Common myeloid progenitor, CD34-positive (primary cell): Measurements from ENCODE around the gene PHF11.
"Not testable (repeated sequence)": the region's sequence is repeated elsewhere in the genome, so short reads cannot be mapped to it uniquely, and the experiment has no call there.

Experiments
- CTCF ChIA-PET: fragments of 350-600 bp; sonication (Branson Sonifier 250); formaldehyde crosslinking; loops from one replicate; lab custom pipeline; 2021; ENCODE audit warnings: antibody characterized with exemption; lab: Charles Lee
- POLR2A ChIA-PET: fragments of 350-600 bp; sonication (Branson Sonifier 250); formaldehyde crosslinking; loops from one replicate; lab custom pipeline; 2021; ENCODE audit warnings: antibody characterized with exemption; lab: Charles Lee
- DNase-seq, 3 donors: peaks; one replicate each; pipeline versions ENCODE4 v3.0.0 to v3.0.0-alpha.2; 2013
- H3K27ac ChIP-seq, 2 experiments: 1 replicate in 1 of 2; 2 replicates in 1 of 2; pipeline ENCODE4 v1.7.0; 2013; ENCODE audit warnings: inconsistent platforms in 2 of 2, low read length in 2 of 2, mild to moderate bottlenecking in 2 of 2, low read depth in 1 of 2, moderate library complexity in 1 of 2; ENCODE audit not compliant: severe bottlenecking in 2 of 2, insufficient read depth in 1 of 2, poor library complexity in 1 of 2
- H3K27me3 ChIP-seq, 5 experiments: replicated peaks in 2 of 5; 1 replicate in 3 of 5; 2 replicates in 2 of 5; pipeline versions ENCODE4 v1.6.1 to v1.7.0; 2013; ENCODE audit warnings: low read length in 4 of 5, mild to moderate bottlenecking in 2 of 5, moderate library complexity in 2 of 5, inconsistent platforms in 1 of 5; ENCODE audit not compliant: insufficient read depth in 5 of 5, control insufficient read depth in 4 of 5
- H3K36me3 ChIP-seq, 4 experiments: 1 replicate in 2 of 4; 2 replicates in 2 of 4; pipeline versions ENCODE4 v1.6.1 to v1.7.0; 2013; ENCODE audit warnings: low read length in 3 of 4, control low read depth in 1 of 4, mild to moderate bottlenecking in 1 of 4; ENCODE audit not compliant: control insufficient read depth in 4 of 4, insufficient read depth in 4 of 4
- H3K4me1 ChIP-seq, 4 experiments: 1 replicate in 3 of 4; 2 replicates in 1 of 4; pipeline versions ENCODE4 v1.6.1 to v1.7.1; 2013; ENCODE audit warnings: low read length in 3 of 4, mild to moderate bottlenecking in 3 of 4, control low read depth in 1 of 4, inconsistent platforms in 1 of 4, moderate library complexity in 1 of 4; ENCODE audit not compliant: control insufficient read depth in 4 of 4, insufficient read depth in 4 of 4; ENCODE audit errors: control extremely low read depth in 1 of 4
- H3K4me3 ChIP-seq, 7 experiments: 1 replicate in 4 of 7; 2 replicates in 3 of 7; pipeline versions ENCODE4 v1.5.1 to v1.7.0; 2013; ENCODE audit warnings: mild to moderate bottlenecking in 7 of 7, low read length in 6 of 7, moderate library complexity in 6 of 7, inconsistent platforms in 2 of 7, low read depth in 2 of 7, control low read depth in 1 of 7; ENCODE audit not compliant: insufficient read depth in 4 of 7, control insufficient read depth in 1 of 7; ENCODE audit errors: extremely low read depth in 1 of 7
- H3K9me3 ChIP-seq, 5 experiments: 1 replicate in 4 of 5; 2 replicates in 1 of 5; pipeline versions ENCODE4 v1.6.1 to v1.7.1; 2013; ENCODE audit warnings: low read length in 4 of 5, mild to moderate bottlenecking in 2 of 5, inconsistent platforms in 1 of 5, low read depth in 1 of 5, moderate library complexity in 1 of 5; ENCODE audit not compliant: control insufficient read depth in 4 of 5, insufficient read depth in 2 of 5; ENCODE audit errors: control extremely low read depth in 1 of 5
- WGBS: methylation state at CpG from one replicate; pipeline ENCODE4 v1.1.5; 2013; ENCODE audit not compliant: insufficient coverage; 5-methylcytosine and 5-hydroxymethylcytosine counted together

Gene PHF11

GRCh38 chr13:49563516-49563915 is 67.8 kb downstream of the PHF11 start:
- Histone ChIP-seq H3K4me3 (no peak overlapping the region), H3K36me3 (peaks cover 6 to 54% (median 18%) of the 10 kb centered on the region in 4 experiments), H3K4me1 (peaks cover 0 to 11% (median 4%) of the 10 kb centered on the region in 4 experiments), H3K9me3 (no peaks in the 10 kb centered on the region), H3K27me3 (no peaks in the 10 kb centered on the region), H3K27ac (no peak overlapping the region)
- CTCF ChIA-PET, result interaction anchor here (1.0 to 1.2 kb wide), 2 partner anchors 11 to 28 kb away, joined by 3 to 4 read pairs; no protein-coding TSS in a partner anchor
- 90% methylated on average over 4 of the region's 5 CpGs for WGBS
- POLR2A ChIA-PET, result no interaction called here
- no peak for DNase-seq

- Histone ChIP-seq H3K36me3 (peaks cover 6 to 40% (median 11%) of the 10 kb centered on the region in 4 experiments), H3K4me1 (peaks cover 0 to 19% (median 11%) of the 10 kb centered on the region in 4 experiments)
- no CpG with 5 or more reads among the region's 25 CpGs for WGBS
- H3K27me3 ChIP-seq, DNase-seq, H3K4me3 ChIP-seq, POLR2A ChIA-PET, CTCF ChIA-PET, H3K9me3 ChIP-seq, H3K27ac ChIP-seq: not testable (repeated sequence)
These were observed 69.7 kb downstream of the PHF11 start for GRCh38 chr13:49565461-49565860.

- peaks cover 0 to 20% (median 13%) of the 10 kb centered on the region in 4 experiments for H3K4me1 ChIP-seq
- no peak overlapping the region for H3K27ac ChIP-seq
- H3K9me3 ChIP-seq, result no peaks in the 10 kb centered on the region
- ChIA-PET CTCF (interaction anchor here (0.7 to 1.7 kb wide), 6 partner anchors 11 to 44 kb away, joined by 3 read pairs; no protein-coding TSS in a partner anchor), POLR2A (no interaction called here)
- no peak for DNase-seq
- 100% methylated on average over 2 of the region's 4 CpGs for WGBS
- no peaks in the 10 kb centered on the region for H3K27me3 ChIP-seq
- H3K4me3 ChIP-seq, result no peak overlapping the region
- peaks cover 6 to 34% (median 11%) of the 10 kb centered on the region in 4 experiments for H3K36me3 ChIP-seq
These were observed 70.7 kb downstream of the PHF11 start for GRCh38 chr13:49566461-49566860.

- WGBS, result 43% methylated on average over 3 of the region's 5 CpGs
- Histone ChIP-seq H3K4me1 (peaks cover 0 to 20% (median 13%) of the 10 kb centered on the region in 4 experiments), H3K9me3 (no peaks in the 10 kb centered on the region), H3K4me3 (no peak overlapping the region), H3K27me3 (no peaks in the 10 kb centered on the region), H3K27ac (no peak overlapping the region), H3K36me3 (peaks cover 6 to 28% (median 11%) of the 10 kb centered on the region in 4 experiments)
- POLR2A ChIA-PET, result interaction anchor here (0.5 to 1.0 kb wide), 2 partner anchors 10 to 303 kb away, joined by 3 to 4 read pairs; no protein-coding TSS in a partner anchor
- CTCF ChIA-PET, result interaction anchor here (1.1 to 1.7 kb wide), 5 partner anchors 10 to 45 kb away, joined by 3 to 5 read pairs (median 3); no protein-coding TSS in a partner anchor
- peak in 2 of 3 donors; percentile 13 to 22 for DNase-seq
These were observed 71.7 kb downstream of the PHF11 start for GRCh38 chr13:49567491-49567890.

GRCh38 chr13:49569993-49570689 is 74.4 kb downstream of the PHF11 start:
- Histone ChIP-seq H3K4me1 (peaks cover 0 to 20% (median 13%) of the 10 kb centered on the region in 4 experiments), H3K36me3 (peaks cover 2 to 21% (median 6%) of the 10 kb centered on the region in 4 experiments), H3K4me3 (no peak overlapping the region), H3K9me3 (no peaks in the 10 kb centered on the region), H3K27me3 (no peaks in the 10 kb centered on the region), H3K27ac (peak overlapping the region in 1 of 2 experiments; percentile 43)
- ChIA-PET POLR2A (no interaction called here), CTCF (interaction anchor here (0.8 to 1.9 kb wide), 6 partner anchors 9 to 81 kb away, joined by 3 to 6 read pairs (median 3); no protein-coding TSS in a partner anchor)
- 78% methylated on average over 1 of the region's 1 CpG for WGBS
- peak in 2 of 3 donors; percentile 64 to 74 for DNase-seq

- H3K27ac ChIP-seq, result no peak overlapping the region
- 95% methylated on average over 4 of the region's 8 CpGs for WGBS
- POLR2A ChIA-PET, result no interaction called here
These were observed 75.8 kb downstream of the PHF11 start for GRCh38 chr13:49571299-49572240.

More at GRCh38 chr13:49571299-49572240, 75.8 kb downstream of the PHF11 start:
- no peaks in the 10 kb centered on the region for H3K27me3 ChIP-seq
- H3K9me3 ChIP-seq, result no peaks in the 10 kb centered on the region
- H3K4me1 ChIP-seq, result peaks cover 0 to 20% (median 13%) of the 10 kb centered on the region in 4 experiments
- H3K36me3 ChIP-seq, result peaks cover 0 to 16% (median 3%) of the 10 kb centered on the region in 4 experiments
- CTCF ChIA-PET, result interaction anchor here (1.3 to 1.9 kb wide), 2 partner anchors 20 to 25 kb away, joined by 3 to 6 read pairs; no protein-coding TSS in a partner anchor
- H3K4me3 ChIP-seq, result no peak overlapping the region
- DNase-seq, result no peak
